ENCODE data around the gene NR6A1. TPM values are rescaled to one million over a fixed set of nuclear protein-coding genes. Genes with fewer than 3 reads are reported as not detected.

NR6A1 gene
- total RNA-seq, 1 experiment from 2014 or later: 6.7 TPM

DNA sequence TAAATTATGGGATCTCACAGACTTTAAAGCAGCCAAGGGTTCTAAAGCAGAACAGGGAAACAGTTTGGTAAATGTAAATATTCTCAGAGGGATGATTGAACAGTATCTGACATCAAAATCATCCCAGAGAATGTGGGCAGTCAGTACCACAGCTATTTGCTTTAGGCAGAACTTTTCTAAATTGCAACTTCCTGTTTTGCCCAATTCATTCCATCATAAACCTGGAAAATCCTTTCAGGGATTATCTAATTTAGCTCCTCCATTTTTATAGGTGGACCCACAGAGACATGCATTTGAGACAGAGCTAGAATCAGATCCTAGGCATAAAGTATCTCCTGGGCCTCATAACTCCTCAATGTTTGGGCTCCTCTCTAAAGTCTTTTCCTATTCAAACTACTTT lies 12.4 kb downstream of the NR6A1 start:
- CTCF ChIA-PET: interaction anchor here (0.6 kb wide), 1 partner anchor 62 kb away, joined by 6 read pairs; no protein-coding TSS in a partner anchor
- BruUV-seq (replicated peaks): no TSS peak
- intact Hi-C loops (cut with micrococcal nuclease; ENCODE audit: unreplicated experiment): no loop called here
- TF ChIP-seq, protein P1, sequence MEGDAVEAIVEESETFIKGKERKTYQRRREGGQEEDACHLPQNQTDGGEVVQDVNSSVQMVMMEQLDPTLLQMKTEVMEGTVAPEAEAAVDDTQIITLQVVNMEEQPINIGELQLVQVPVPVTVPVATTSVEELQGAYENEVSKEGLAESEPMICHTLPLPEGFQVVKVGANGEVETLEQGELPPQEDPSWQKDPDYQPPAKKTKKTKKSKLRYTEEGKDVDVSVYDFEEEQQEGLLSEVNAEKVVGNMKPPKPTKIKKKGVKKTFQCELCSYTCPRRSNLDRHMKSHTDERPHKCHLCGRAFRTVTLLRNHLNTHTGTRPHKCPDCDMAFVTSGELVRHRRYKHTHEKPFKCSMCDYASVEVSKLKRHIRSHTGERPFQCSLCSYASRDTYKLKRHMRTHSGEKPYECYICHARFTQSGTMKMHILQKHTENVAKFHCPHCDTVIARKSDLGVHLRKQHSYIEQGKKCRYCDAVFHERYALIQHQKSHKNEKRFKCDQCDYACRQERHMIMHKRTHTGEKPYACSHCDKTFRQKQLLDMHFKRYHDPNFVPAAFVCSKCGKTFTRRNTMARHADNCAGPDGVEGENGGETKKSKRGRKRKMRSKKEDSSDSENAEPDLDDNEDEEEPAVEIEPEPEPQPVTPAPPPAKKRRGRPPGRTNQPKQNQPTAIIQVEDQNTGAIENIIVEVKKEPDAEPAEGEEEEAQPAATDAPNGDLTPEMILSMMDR (IDR thresholded peaks at IDR 0.05; ENCODE audit: unreplicated experiment): no peak
- DNase-seq: no peak
- no peaks in the 10 kb centered on the region for H3K9me3 Mint-ChIP-seq (ENCODE audit: low read depth, unreplicated experiment)
- no peaks in the 10 kb centered on the region for H3K36me3 Mint-ChIP-seq (ENCODE audit: insufficient read depth, unreplicated experiment)
- H3K4me1 Mint-ChIP-seq (ENCODE audit: low read depth, unreplicated experiment): peaks cover 16% of the 10 kb centered on the region
- no peak overlapping the region for H3K27ac Mint-ChIP-seq (ENCODE audit: unreplicated experiment)
- H3K4me3 Mint-ChIP-seq (ENCODE audit: low read depth, unreplicated experiment): no peak overlapping the region
- no peaks in the 10 kb centered on the region for H3K27me3 Mint-ChIP-seq (ENCODE audit: unreplicated experiment)

DNA sequence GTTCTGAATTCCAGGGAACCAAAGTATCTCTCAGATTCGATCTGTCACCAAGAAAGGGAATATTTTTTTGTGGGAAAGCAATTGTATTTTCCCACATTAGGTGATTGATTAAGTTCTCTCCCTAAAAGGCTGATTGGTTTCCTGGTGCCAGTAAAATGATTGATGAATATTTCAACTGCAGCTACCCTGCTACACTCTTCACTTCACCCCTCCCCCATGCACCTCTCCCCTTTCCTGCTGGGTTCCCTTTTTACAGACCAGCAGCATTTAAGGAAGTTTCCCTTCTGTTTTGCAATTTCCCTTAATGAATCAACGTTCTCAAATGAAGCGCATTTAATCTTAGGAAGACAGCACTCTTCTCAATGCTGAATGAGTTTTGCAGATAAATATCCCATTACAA lies 13.1 kb downstream of the NR6A1 start:
- TF ChIP-seq, protein P1 (IDR thresholded peaks at IDR 0.05; ENCODE audit: unreplicated experiment): no peak
- Mint-ChIP-seq H3K27ac (ENCODE audit: unreplicated experiment) (no peak overlapping the region), H3K4me1 (ENCODE audit: low read depth, unreplicated experiment) (peaks cover 16% of the 10 kb centered on the region), H3K36me3 (ENCODE audit: insufficient read depth, unreplicated experiment) (no peaks in the 10 kb centered on the region), H3K9me3 (ENCODE audit: low read depth, unreplicated experiment) (no peaks in the 10 kb centered on the region), H3K4me3 (ENCODE audit: low read depth, unreplicated experiment) (no peak overlapping the region), H3K27me3 (ENCODE audit: unreplicated experiment) (no peaks in the 10 kb centered on the region)
- intact Hi-C loops (cut with micrococcal nuclease; ENCODE audit: unreplicated experiment): no loop called here
- CTCF ChIA-PET: no interaction called here
- no peak for DNase-seq
- BruUV-seq (replicated peaks): no TSS peak

DNA sequence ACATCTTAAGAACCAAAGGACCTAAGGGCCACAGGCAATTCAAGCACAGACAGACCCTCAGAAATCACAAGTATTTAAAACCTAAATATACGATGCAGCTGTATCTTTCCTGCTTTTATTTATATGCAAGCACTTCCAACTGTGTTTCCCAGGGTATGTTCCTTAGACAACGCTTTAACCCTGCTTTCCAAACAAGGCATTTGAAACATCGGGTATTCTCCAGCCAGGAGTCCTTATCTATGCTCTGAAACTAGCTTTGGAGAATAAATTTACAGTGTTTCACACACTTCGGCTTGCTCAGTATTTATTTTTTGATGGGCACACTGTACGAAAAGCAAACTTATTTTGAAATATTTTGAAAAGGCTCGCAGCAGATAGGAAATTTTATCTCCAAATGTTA lies 13.5 kb downstream of the NR6A1 start:
- BruUV-seq (replicated peaks): no TSS peak
- Mint-ChIP-seq H3K27me3 (ENCODE audit: unreplicated experiment) (no peaks in the 10 kb centered on the region), H3K27ac (ENCODE audit: unreplicated experiment) (no peak overlapping the region), H3K9me3 (ENCODE audit: low read depth, unreplicated experiment) (no peaks in the 10 kb centered on the region), H3K4me3 (ENCODE audit: low read depth, unreplicated experiment) (no peak overlapping the region), H3K4me1 (ENCODE audit: low read depth, unreplicated experiment) (peaks cover 21% of the 10 kb centered on the region), H3K36me3 (ENCODE audit: insufficient read depth, unreplicated experiment) (no peaks in the 10 kb centered on the region)
- intact Hi-C loops (cut with micrococcal nuclease; ENCODE audit: unreplicated experiment): no loop called here
- CTCF ChIA-PET: no interaction called here
- DNase-seq: no peak
- TF ChIP-seq, protein P1 (IDR thresholded peaks at IDR 0.05; ENCODE audit: unreplicated experiment): no peak

DNA sequence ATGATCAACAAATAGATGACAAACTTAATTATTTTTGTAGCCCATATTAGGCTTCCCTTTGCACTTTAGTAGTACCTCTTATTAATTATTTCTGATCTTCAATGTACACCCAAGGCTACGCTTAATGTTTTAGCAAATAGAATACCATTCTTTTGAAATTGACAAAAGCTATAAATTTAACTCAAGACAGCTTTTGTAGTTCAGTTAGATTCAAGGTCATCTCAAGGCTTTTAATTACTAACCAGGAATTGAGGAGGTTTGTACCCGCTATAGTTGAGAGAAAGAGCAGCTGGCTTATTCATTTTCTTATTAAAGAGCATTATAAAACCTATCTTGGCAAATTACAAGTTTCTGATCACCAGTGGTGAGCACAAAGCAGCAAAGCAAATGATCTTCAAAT lies 15.1 kb downstream of the NR6A1 start:
- TF ChIP-seq, protein P1 (IDR thresholded peaks at IDR 0.05; ENCODE audit: unreplicated experiment): no peak
- no peaks in the 10 kb centered on the region for H3K36me3 Mint-ChIP-seq (ENCODE audit: insufficient read depth, unreplicated experiment)
- no peak for DNase-seq
- no peaks in the 10 kb centered on the region for H3K27me3 Mint-ChIP-seq (ENCODE audit: unreplicated experiment)
- no TSS peak for BruUV-seq (replicated peaks)
- H3K4me1 Mint-ChIP-seq (ENCODE audit: low read depth, unreplicated experiment): peaks cover 24% of the 10 kb centered on the region
- intact Hi-C loops (cut with micrococcal nuclease; ENCODE audit: unreplicated experiment): no loop called here
- H3K4me3 Mint-ChIP-seq (ENCODE audit: low read depth, unreplicated experiment): no peak overlapping the region
- no peaks in the 10 kb centered on the region for H3K9me3 Mint-ChIP-seq (ENCODE audit: low read depth, unreplicated experiment)
- H3K27ac Mint-ChIP-seq (ENCODE audit: unreplicated experiment): no peak overlapping the region
- CTCF ChIA-PET: no interaction called here

All from Calu3 (cell line).